COLO829 (cell line): ENCODE data around the gene CACYBP.

Source experiments
- DNase-seq: peaks from one replicate; pipeline ENCODE4 v3.0.0; 2012; ENCODE audit warnings: low spot score

The CACYBP gene

GRCh38 chr1:174999936-175000696 lies at the start of gene CACYBP:
CACYBP (plus strand) TSS chr1:174999947; CDS start chr1:175000181, 234 bp downstream.
- peak; percentile 36 for DNase-seq

DNA sequence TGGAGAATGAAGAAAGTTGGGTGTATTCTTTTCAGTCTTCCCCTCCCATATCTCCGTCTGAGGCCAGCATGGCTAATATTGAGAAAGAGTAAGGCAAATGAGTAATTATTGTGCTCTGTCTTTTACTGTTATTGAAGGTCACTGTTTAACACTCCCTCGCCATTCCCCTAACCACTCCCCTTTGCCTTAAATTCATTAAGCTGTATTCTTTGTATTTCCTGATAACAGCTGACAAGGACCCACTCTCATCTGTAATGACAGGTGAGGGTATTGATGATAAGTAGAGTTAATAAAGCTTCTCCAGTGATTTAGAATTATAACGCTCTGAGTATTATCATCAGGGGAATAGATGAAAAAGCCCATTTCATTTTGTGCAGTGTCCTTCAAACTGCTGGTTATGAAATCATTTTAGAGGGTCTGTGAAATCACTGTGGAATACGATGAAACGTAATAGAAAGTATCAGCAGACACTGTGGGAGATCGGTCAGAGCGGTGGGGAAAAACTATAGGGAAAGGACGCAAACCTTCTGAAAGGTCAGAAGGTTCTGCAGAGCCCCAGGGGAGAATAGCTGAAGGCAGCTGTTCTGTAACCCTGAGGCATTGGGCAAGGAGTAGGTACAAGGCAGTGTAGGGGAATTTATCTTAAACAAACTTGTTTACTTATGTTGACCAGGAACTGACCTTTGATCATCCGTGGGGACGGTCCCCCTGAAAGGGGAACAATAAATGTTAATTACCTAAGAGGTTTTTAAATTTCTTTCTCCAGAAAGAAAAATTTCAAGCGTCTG lies 46.3 kb upstream of the CACYBP start:
- DNase-seq = no peak

GRCh38 chr1:174954073-174954460 lies 45.7 kb upstream of the CACYBP start:
- DNase-seq = no peak

DNA sequence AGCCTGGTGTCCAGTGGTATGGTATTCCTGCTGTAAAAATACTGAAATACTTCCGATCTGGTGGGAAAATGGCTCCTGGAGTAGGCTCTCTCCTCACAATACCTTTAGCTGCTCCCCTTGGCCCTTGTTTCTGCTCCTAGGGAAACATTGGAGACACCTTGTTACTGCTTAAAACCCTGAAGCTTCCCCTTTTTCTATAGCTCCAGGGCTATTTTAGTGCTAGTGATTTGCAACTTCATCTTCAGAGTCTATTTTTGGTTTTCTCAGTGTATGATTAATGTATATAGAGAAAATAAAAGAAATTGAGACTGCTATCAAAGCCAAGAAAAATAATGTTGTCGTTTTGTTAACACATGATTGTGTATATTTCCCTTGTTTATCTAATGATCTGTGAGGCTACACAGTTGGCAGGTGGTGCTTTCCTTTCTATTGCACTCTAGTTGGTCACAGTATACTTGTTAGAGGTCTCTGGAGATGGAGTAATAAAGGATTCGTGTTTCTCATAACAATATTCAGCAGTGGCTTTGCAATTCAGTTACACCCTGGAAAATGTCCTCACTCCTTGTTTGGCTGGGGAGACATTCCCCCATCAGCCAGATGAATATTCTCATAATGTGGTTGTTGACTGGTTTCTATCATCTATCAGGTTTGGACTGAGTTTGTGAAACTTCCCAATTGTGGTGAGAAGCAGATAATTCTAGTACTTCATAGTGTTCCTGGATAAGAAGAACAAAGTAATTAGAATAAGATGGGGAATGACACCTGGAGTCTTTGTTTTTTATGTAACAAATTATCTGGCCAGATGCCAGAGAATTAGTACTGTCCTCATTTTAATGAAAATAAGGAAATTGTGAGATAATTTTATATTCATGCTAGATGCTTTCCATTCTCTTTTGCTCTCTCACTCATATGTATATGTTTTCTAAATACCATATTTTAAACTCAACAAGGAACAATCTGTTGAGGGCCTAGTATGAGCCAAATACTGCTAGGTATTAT lies 44.8 kb upstream of the CACYBP start:
- DNase-seq = no peak

DNA sequence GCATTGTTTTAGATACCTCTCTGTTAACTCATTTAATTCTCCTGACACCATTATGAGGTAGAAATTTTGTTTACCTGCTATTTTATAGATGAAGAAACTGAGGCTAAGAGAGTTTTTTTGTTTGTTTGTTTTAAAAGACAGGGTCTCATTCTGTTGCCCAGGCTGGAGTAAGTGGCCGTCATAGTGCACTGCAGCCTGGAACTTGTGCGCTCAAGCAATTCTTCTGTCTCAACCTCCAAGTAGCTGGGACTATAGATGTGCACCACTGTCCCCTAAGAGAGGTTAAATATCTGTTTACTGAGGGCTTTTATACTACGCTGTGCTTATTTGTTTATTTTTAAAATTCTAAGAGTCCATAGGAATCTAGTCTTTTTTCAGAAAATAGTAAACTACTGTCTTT lies 43.7 kb upstream of the CACYBP start:
- DNase-seq = no peak

DNA sequence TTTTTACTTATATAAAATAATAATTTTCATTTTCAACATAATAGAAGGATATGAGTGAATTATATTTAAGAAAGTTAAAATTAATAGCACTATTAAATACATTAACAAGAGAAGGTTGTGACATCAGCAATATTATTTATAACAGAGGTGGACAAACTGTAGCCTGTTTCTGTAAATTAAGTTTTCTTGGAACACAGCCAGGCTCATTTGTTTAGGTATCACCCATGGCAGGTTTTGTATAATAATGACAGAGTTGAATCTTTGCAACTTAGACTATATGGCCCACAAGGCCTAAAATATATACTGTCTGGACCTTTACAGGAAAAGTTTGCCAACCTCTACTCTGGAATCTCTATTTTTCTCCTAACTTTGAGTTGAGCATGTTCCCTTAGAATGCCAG lies 42.8 kb upstream of the CACYBP start:
- DNase-seq = no peak

DNA sequence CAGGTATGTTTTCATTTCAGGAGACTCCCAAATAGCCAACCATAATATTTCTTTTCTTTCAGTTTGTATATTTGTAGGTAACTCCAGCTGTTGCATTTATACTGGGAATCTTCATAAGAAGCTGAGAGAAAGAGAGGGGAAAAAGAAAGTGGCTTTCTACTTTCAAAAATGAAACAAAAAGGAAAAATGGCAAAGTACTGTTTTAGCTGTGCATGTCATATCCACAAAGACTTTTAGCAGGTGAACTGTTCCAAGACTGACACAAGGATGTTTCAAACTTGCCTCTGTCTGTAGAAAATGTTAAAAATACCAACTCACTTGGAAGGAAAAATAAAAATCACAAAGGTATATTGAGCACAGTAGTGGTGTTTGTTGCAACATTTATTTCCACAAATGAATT lies 41.9 kb upstream of the CACYBP start:
- DNase-seq = no peak

- no peak for DNase-seq
These were observed 41.4 kb upstream of the CACYBP start for GRCh38 chr1:174958396-174958795.

DNA sequence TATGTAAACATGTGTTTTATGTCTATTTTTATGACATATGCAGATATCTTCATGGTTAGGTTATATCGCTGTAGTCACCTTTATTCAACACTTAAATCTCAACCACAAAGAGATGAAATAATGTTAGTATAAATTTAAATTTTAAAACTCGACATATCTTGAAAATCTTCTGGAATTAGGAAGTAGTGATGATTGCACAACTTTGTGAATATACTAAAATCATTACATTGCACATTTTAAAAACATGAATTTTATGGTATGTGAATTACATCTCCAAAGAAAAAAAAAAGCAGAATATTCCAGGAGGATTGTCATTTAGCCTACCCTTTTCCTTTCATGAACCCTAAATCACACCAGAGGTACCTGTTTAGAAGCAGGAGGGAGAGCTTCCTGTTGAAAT lies 39.4 kb upstream of the CACYBP start:
- DNase-seq = no peak

GRCh38 chr1:174963529-174964125 lies 36.1 kb upstream of the CACYBP start:
- DNase-seq = no peak

DNA sequence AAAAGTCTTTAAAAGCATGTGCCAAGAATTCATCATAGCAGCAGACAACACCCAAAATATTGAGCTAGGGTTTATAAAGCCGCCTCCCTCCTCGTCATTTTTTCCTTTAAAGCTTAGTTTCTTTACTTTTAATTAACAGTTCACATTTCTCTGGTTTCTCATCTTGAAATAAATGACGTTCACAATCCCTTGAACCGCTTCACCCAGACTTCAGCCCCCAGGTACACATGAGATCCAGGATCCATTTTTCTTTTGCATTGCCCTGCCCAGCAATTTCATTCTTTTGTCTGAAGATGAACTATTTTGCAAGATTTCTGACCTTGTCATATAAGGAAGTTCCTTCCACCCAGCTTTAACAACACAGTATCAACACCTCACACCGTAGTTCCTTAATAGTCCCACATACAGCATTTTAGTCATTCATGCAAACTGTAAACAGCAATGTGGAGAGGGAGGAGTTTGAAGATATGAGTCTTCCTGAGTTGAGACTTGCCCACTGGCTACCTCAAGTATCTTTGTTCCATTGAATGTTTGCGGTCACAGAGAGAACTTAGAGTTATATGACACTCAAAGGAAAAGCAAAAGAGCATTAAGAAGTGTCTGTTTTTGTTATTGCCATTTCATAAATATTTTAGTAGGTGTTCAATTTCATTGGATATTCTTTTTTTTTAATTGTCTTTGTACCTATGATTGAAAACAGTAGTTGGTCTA lies 35.3 kb upstream of the CACYBP start:
- no peak for DNase-seq

GRCh38 chr1:174964972-174965361 lies 34.8 kb upstream of the CACYBP start:
- no peak for DNase-seq

GRCh38 chr1:174965362-174966007 lies 34.3 kb upstream of the CACYBP start:
- no peak for DNase-seq

DNA sequence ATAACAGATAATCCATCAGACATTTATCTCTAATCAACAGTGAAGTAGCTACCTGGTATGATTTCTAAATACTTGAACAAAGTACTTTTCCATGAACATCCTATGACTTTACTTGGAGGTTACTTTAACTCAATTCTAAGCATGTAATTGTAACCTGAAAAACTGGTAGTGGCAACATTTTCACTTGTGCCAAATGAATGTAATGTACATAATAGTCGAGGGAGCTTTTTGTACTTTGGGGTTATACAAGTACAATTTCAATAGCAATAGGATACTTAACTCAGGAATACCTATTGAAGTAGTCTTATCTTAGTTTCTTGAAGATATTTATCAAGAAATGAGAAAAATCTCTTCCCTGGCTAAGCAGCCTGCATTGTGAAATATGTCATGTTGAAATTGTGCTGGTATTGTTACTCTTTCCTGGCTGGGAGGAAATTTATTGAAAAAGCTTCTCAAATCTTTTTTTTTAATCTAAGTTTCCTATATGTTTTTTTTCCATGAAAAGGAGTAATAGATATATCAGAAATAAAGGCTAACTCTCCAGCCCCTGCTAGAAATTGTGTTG lies 33.7 kb upstream of the CACYBP start:
- DNase-seq = no peak

- no peak for DNase-seq
These were observed 31.7 kb upstream of the CACYBP start for GRCh38 chr1:174967845-174968705.

- DNase-seq = peak; percentile 91
These were observed 30.9 kb upstream of the CACYBP start for GRCh38 chr1:174968750-174969244.

DNA sequence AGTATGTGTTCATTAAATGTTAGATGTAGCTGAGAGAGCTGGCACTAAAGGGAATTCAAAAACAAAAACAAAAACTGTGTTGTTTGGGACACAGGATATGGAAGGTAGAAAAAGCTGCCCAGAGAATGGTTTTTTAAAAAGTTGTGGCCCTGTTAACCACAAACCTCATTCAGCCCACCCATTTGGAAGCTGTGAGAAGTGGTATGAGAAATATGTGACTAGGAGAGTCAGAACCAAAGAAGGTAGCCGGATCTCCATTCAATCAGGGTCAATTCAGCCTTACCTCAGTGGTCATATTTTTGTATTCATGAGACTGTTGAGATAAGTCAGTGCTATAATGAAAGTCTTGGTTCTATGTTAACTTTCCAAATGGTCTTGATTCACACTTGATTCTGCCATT lies 29.8 kb upstream of the CACYBP start:
- no peak for DNase-seq

DNA sequence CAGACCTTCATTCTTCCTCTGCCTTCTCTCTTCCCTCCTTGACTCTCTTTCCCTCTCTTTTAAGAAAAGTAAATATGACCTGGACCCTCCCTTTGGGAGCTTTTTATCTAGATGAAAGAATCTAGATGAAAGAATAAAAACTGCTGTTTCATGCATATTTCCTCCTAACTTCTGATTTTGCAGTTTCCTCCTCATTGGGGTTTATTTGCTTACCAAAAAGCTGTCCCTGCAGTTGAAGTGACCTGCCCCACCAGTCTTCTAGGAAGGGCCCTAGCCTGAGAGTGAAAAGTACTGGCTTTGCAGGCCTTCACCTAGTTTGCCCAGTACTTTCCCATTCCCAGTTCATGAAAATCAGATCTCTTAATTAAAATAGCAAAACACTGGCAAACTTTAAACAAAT lies 28.3 kb upstream of the CACYBP start:
- DNase-seq = no peak

DNA sequence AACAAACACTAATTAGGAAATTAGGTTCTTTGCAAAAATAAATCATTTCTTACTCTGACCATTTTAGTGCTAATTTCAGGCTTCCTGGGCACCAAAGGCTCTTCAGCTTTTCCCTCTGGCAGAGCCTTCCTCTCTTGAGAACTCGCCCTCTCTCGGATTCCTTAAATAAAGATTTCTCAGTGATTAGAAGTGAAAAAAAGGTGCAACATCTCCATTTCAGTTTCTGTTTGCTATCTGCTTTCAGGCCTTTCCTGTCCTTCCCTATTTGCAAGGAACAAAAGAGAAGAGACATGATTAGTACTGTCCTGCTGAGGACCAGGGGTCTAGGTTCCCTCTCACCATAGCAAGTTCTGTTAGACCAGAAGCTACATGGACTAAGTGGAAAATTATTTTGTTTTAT lies 27.8 kb upstream of the CACYBP start:
- DNase-seq = no peak
